ENCODE data around the gene SCG3.
"Not testable (repeated sequence)": the region's sequence is repeated elsewhere in the genome, so short reads cannot be mapped to it uniquely, and the experiment has no call there.

SCG3 gene

GRCh38 chr15:51681303-51681963 is at the start of gene SCG3:
Gene SCG3 (plus strand): TSS chr15:51681503. CDS start chr15:51681756, 253 bp downstream.
- DNase-seq (ENCODE audit: low spot score) = no peak

GRCh38 chr15:51634591-51635198 is 46.6 kb upstream of the SCG3 start:
- DNase-seq (ENCODE audit: low spot score) = no peak

DNA sequence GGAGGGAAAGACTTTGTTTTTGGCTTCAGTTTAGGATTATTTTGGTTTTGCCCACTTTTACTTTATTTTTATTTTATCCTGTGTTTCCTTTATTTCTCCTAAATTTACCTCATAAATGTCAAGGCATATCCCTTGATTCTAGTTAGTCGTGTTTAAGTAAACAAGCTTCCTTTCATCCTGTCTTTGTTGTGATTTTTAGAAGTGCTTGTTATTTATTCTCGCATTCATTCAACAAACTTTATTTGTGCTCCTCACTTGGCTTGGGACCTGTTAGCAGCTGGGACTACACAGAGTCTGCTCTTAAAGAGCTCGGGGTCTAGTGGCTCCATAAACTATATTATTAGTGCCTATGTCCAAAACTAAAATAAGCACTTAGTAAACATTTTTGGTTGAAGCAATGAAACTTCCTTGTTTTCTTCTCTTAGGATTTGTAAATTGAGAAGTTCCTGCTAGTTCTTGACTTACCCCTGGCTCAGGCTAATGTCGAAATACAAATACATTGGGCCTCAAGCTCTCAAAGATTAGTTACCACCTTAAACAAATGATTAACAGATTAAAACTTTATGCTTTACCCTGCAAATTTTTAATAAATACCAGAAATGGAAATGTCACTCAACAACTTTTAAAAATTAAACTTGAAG is 39.7 kb upstream of the SCG3 start:
- no peak for DNase-seq (ENCODE audit: low spot score)

DNA sequence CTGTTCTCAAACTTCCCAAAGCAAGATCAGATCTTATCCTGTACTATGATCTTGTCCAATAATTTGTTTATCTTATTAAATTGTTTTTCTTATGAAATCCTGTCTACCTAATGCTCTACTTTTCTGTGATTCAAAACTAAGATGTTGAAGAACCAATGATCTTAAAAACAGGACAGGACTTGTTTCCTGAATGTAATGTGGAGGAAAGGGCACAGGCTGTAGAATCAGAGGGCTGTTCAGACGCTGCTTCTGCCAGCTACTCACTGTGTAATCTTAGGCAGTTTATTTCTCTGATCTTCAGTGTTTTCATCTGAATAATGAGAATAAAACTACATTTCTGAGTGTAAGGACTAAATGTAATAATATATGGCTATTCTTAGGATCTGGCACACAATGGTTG is 38.6 kb upstream of the SCG3 start:
- no peak for DNase-seq (ENCODE audit: low spot score)

GRCh38 chr15:51647128-51647562 is 34.2 kb upstream of the SCG3 start:
- peak; percentile 39 for DNase-seq (ENCODE audit: low spot score)

DNA sequence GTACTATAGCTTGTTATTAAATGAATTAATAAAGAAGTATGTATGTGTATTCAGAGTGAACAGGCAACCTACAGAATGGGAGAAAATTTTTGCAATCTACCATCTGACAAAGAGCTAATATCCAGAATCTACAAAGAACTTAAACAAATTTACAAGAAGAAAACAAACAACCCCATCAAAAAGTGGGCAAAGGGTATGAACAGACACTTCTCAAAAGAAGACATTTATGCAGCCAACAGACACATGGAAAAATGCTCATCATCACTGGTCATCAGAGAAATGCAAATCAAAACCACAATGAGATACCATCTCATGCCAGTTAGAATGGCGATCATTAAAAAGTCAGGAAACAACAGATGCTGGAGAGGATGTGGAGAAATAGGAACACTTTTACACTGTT is 33.2 kb upstream of the SCG3 start:
- not testable (repeated sequence) for DNase-seq (ENCODE audit: low spot score)

GRCh38 chr15:51648643-51649042 is 32.7 kb upstream of the SCG3 start:
- DNase-seq (ENCODE audit: low spot score) = not testable (repeated sequence)

DNA sequence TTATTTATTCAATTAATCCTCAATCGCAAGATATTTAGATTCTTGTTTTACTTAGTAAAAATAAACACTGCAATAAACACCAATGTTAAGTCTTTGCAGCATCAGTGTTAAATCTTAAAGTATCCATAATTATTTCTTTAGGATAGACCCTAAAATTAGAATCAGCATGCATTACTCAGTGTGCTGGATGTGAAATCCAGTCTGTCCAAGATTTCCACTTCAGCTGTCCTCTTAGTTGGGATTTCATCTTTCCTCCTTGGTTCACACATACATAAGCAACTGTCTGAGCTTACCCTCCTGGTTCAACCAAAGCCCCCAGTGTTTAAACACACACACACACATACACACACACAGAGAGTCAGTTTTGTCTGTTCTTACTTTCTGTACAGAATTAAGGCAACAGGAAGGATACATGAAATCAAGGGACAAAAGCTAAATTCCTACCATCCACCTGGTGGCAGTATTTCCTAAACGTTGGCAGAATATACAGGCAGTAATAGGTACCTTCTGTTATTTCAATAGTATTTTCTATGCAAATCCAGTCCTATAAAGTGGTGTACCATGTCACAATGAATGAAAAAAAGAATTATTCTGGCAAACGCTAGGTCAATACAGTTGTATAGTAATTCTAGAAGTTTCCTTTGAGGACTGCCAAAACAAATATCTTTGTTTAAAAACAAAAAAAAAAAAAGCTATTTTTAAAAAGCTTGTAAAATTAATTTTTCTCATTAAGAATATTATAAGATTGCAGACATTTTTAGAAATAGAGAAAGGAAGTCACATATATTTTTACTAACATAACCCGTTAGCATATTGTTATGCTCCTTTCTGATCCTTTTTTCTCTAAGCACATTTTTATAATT is 31.4 kb upstream of the SCG3 start:
- peak; percentile 74 for DNase-seq (ENCODE audit: low spot score)

DNA sequence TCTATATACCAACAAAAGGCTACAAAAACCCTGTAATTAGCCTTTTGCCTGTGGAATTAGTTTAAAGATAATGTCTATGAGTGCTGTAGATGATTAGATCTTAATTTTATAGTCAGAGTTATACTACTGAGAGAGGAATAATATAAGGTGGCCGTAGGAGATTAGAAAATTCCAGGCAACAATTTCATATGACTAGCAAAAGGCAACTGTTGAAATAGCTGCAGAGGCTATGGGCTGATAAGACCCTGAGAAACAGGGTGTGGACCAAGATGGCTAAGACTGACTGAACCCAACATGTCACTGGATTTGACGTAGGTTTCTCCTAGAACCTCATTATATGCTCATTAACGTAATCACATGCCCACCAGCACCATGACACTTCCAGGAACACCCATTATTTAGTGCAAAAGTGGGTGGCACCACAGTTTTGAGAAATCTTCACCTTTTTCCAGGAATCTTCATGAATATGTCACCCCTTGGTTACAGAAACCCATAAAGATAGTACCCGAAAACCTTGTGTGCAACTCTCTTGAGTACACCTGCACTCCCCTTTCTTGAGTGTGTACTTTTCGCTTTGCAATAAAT is 29.1 kb upstream of the SCG3 start:
- peak; percentile 26 for DNase-seq (ENCODE audit: low spot score)

DNA sequence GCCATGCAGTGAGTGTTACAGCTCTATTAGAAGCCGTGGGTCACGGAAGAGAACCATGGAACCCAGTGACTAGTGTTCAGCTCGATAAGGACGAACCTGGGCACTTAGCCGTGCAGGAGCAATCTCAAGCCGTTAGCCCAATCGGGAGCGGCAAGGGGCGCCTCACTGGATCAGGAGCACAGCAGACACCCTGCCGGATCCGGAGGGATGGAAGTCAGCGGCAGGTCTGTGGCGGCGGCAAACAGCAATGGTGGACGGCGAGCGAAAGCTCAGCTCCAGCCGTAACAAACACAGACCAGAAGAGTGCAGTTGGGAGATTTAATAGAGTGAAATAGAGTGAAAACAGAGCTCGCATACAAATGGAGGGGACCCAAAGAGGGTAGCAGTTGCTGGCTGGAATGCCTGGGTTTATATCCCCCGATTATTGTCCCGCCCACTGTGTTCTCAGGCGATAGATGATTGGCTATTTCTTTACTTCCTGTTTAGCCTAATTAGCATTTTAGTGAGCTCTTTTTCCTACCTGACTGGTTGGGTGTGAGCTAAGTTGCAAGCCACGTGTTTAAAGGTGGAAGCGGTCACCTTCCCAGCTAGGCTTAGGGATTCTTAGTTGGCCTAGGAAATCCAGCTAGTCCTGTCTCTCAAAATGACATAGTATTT is 25.8 kb upstream of the SCG3 start:
- DNase-seq (ENCODE audit: low spot score) = not testable (repeated sequence)

- DNase-seq (ENCODE audit: low spot score) = no peak
These were observed 22.6 kb upstream of the SCG3 start for GRCh38 chr15:51658664-51659063.

DNA sequence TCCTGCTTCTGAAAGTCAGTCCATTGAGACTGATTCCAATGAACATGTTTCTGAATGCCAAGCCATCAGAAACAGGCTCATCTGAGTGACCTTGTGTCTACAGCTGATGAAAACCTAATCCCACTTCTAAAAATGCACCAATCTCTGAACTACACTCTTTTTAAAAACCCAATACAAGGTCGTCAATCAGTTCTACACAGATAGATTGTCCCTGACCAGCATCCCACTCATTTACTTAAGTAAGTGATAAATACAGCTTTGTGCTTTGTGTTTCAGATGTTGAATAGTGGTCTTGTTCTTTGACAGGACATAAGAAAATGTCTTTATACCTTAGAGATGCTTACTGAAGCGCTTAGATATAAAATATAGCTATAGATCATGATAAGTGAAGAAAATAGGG is 20.2 kb upstream of the SCG3 start:
- no peak for DNase-seq (ENCODE audit: low spot score)

GRCh38 chr15:51667478-51667877 is 13.8 kb upstream of the SCG3 start:
- no peak for DNase-seq (ENCODE audit: low spot score)

GRCh38 chr15:51668446-51668845 is 12.9 kb upstream of the SCG3 start:
- DNase-seq (ENCODE audit: low spot score) = no peak

- DNase-seq (ENCODE audit: low spot score) = no peak
These were observed 11.9 kb upstream of the SCG3 start for GRCh38 chr15:51669381-51669780.

DNA sequence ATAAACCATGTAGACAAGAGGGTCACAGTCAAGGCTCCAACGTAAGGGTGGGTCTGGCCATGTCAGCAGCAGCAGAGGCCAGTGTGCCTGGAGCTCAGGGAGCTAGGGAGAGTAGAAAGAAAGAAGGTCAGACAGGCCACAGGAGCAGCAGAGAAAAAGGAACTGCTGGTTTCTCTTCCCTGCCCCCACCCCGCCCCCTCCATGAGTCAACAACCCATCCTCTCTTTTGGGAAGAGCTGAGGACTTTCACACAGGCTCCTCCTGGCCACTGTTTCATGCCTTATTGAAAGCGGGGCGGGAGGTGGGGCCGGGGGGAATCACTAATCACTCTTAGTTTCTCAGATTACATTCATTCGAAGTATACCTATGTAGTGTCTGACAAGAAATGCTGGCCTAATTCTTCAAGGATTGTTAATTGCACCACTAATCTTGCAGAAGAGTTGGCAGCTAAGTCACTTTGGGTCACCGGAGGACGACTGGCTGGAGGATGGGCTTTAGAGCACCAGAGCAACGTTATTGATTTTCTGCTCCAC is 9.1 kb upstream of the SCG3 start:
- DNase-seq (ENCODE audit: low spot score) = no peak

- no peak for DNase-seq (ENCODE audit: low spot score)
These were observed 8.1 kb upstream of the SCG3 start for GRCh38 chr15:51672913-51673857.

DNA sequence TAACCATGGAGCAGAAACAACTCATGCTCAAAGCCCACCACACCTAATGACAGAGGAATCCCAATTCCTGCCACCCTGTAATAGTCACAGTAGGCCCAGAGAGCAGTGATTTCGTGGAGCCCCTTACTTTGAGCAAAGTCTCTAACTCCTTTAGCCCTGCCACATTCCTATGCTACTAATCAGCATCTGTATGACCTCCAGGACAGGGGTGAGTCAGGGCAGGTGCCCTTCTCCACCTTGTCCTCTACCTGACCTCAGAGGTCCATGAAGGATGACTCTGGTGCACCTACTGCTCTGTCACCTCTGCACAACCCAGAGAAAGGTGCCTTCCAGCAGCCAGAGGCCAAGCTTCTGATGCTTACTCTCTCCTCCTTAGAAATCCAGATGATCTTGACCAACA is 6.1 kb upstream of the SCG3 start:
- DNase-seq (ENCODE audit: low spot score) = no peak

- no peak for DNase-seq (ENCODE audit: low spot score)
These were observed 4.3 kb upstream of the SCG3 start for GRCh38 chr15:51677021-51677420.

GRCh38 chr15:51677452-51677851 is 3.9 kb upstream of the SCG3 start:
- DNase-seq (ENCODE audit: low spot score) = no peak

Data from hematopoietic multipotent progenitor cell treated with erythropoietin and hydrocortisone succinate and interleukin-3 and kit ligand, for 17 days (in vitro differentiated cells).